NCI-H69 (cell line): ENCODE results near the gene C1QTNF6.
A peak's percentile ranks its signal among the peaks of the same experiment; 100 is the strongest.

Experiments used
- DNase-seq: peaks from one replicate; lab custom pipeline; 2025; lab: John Stamatoyannopoulos, UW

The C1QTNF6 gene

GRCh38 chr22:37223965-37224551 is 36.0 kb upstream of the C1QTNF6 start:
- no peak for DNase-seq

GRCh38 chr22:37222440-37222971 is 34.5 kb upstream of the C1QTNF6 start:
- DNase-seq = no peak

GRCh38 chr22:37221424-37222333 is 33.6 kb upstream of the C1QTNF6 start:
- DNase-seq = no peak

GRCh38 chr22:37220543-37220981 is 32.5 kb upstream of the C1QTNF6 start:
- DNase-seq = peak; percentile 20

GRCh38 chr22:37219533-37219932 is 31.5 kb upstream of the C1QTNF6 start:
- no peak for DNase-seq

- no peak for DNase-seq
These were observed 30.8 kb upstream of the C1QTNF6 start for GRCh38 chr22:37218771-37219411.

- no peak for DNase-seq
These were observed 30.3 kb upstream of the C1QTNF6 start for GRCh38 chr22:37218399-37218770.

GRCh38 chr22:37215890-37216289 is 27.8 kb upstream of the C1QTNF6 start:
- DNase-seq = no peak

- DNase-seq = no peak
These were observed 26.6 kb upstream of the C1QTNF6 start for GRCh38 chr22:37214731-37215030.

- DNase-seq = no peak
These were observed 26.1 kb upstream of the C1QTNF6 start for GRCh38 chr22:37213941-37214730.

GRCh38 chr22:37213218-37213855 is 25.3 kb upstream of the C1QTNF6 start:
- no peak for DNase-seq

- DNase-seq = peak; percentile 25
These were observed 24.3 kb upstream of the C1QTNF6 start, which contains the start of gene SSTR3 for GRCh38 chr22:37212174-37212906. Gene SSTR3 (minus strand): TSS chr22:37212477. CDS start chr22:37207803, 4,674 bp downstream.

GRCh38 chr22:37211866-37212173 is 23.8 kb upstream of the C1QTNF6 start:
- no peak for DNase-seq

- DNase-seq = no peak
These were observed 23.2 kb upstream of the C1QTNF6 start for GRCh38 chr22:37211075-37211865.

- no peak for DNase-seq
These were observed 22.2 kb upstream of the C1QTNF6 start for GRCh38 chr22:37210041-37210803.

GRCh38 chr22:37209140-37209845 is 21.2 kb upstream of the C1QTNF6 start:
- DNase-seq = no peak

GRCh38 chr22:37208401-37209139 is 20.5 kb upstream of the C1QTNF6 start:
- DNase-seq = no peak

GRCh38 chr22:37207981-37208380 is 19.9 kb upstream of the C1QTNF6 start:
- DNase-seq = no peak
